Activated gamma-delta T cell treated with Interleukin-2 at 50 U/mL for 16 hours (primary cell): Measurements from ENCODE around the gene KRT14.
"Not testable (repeated sequence)": the region's sequence is repeated elsewhere in the genome, so short reads cannot be mapped to it uniquely, and the experiment has no call there.

Experiments
- DNase-seq: peaks from one replicate; pipeline ENCODE4 v3.0.0-alpha.2; 2020

The KRT14 gene

GRCh38 chr17:41600318-41600717 is 13.6 kb upstream of the KRT14 start:
- no peak for DNase-seq

- DNase-seq, result no peak
Observed at GRCh38 chr17:41599680-41600079, 13.0 kb upstream of the KRT14 start.

GRCh38 chr17:41595585-41595984 is 8.9 kb upstream of the KRT14 start:
- no peak for DNase-seq

- DNase-seq, result no peak
Observed at GRCh38 chr17:41594363-41594915, 7.7 kb upstream of the KRT14 start.

- no peak for DNase-seq
Observed at GRCh38 chr17:41593306-41593981, 6.7 kb upstream of the KRT14 start.

- DNase-seq, result no peak
Observed at GRCh38 chr17:41592601-41593305, 6.1 kb upstream of the KRT14 start.

- no peak for DNase-seq
Observed at GRCh38 chr17:41589301-41589700, 2.6 kb upstream of the KRT14 start.

GRCh38 chr17:41588126-41588810 is 1.6 kb upstream of the KRT14 start:
- no peak for DNase-seq

- DNase-seq, result no peak
Observed at GRCh38 chr17:41585301-41586056, 1.2 kb downstream of the KRT14 start.

GRCh38 chr17:41584331-41584927 is 2.3 kb downstream of the KRT14 start:
- not testable (repeated sequence) for DNase-seq

- DNase-seq, result no peak
Observed at GRCh38 chr17:41583137-41584127, 3.3 kb downstream of the KRT14 start.

GRCh38 chr17:41582061-41582968 is 4.4 kb downstream of the KRT14 start:
- not testable (repeated sequence) for DNase-seq

- no peak for DNase-seq
Observed at GRCh38 chr17:41581366-41582060, 5.2 kb downstream of the KRT14 start.

GRCh38 chr17:41580687-41581365 is 5.9 kb downstream of the KRT14 start:
- no peak for DNase-seq

GRCh38 chr17:41580244-41580575 is 6.5 kb downstream of the KRT14 start:
- DNase-seq, result no peak

GRCh38 chr17:41579484-41580243 is 7.0 kb downstream of the KRT14 start:
- DNase-seq, result peak; percentile 38

- no peak for DNase-seq
Observed at GRCh38 chr17:41578971-41579370, 7.7 kb downstream of the KRT14 start.

GRCh38 chr17:41578538-41578937 is 8.2 kb downstream of the KRT14 start:
- DNase-seq, result no peak
